ENCODE data around the gene SLC12A3. TPM values are rescaled to one million over a fixed set of nuclear protein-coding genes. Genes with fewer than 3 reads are reported as not detected.

Gene SLC12A3
- polyA plus RNA-seq, 3 donors: 0.03 TPM; not detected in 2

DNA sequence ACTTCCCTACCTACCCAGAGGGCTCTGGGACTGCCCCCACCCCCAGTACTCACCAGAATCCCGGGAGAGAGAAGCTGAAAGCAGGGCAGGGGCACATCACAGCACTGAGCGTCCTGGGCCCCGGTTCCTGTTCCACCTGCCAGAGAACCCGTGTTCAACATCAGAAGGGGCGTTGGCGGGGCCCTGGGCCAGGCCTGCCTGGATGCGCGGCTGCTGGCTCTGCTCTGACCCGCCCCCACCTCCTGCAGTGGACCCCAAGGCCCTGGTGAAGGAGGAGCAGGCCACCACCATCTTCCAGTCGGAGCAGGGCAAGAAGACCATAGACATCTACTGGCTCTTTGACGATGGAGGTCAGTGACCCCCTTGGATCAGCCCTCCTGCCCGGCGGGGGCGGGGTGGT, 27.7 kb downstream of the SLC12A3 start:
- Histone ChIP-seq H2AFZ (ENCODE audit: insufficient read depth, low read depth, low read length, poor library complexity, severe bottlenecking) (no peak overlapping the region), H3K4me3 (replicated peaks in 1 of 3; ENCODE audit: low read depth in 2 of 3, low read length in 3 of 3) (no peak overlapping the region), H4K20me1 (ENCODE audit: insufficient read depth, low read length) (no peaks in the 10 kb centered on the region), H3K4me2 (replicated peaks; ENCODE audit: extremely low read depth, low read length, poor library complexity, severe bottlenecking) (no peak overlapping the region), H3K79me2 (ENCODE audit: insufficient read depth, low read length) (no peaks in the 10 kb centered on the region), H3K27ac (ENCODE audit: low read depth in 1 of 2, low read length in 2 of 2) (no peak overlapping the region), H3K9me3 (replicated peaks in 1 of 2; ENCODE audit: control insufficient read depth in 1 of 2, insufficient read depth in 1 of 2, low read length in 2 of 2) (no peaks in the 10 kb centered on the region), H3K4me1 (ENCODE audit: control insufficient read depth in 1 of 2, insufficient read depth in 2 of 2, low read length in 2 of 2) (peaks cover 7 to 10% of the 10 kb centered on the region in 2 donors), H3K36me3 (replicated peaks in 1 of 2; ENCODE audit: control insufficient read depth in 1 of 2, insufficient read depth in 2 of 2, low read length in 2 of 2) (no peaks in the 10 kb centered on the region), H3K27me3 (ENCODE audit: control insufficient read depth in 2 of 2, insufficient read depth in 2 of 2, low read length in 2 of 2) (no peaks in the 10 kb centered on the region), H3K9ac (ENCODE audit: insufficient read depth, low read length, poor library complexity, severe bottlenecking) (no peak overlapping the region)
- intact Hi-C loops (cut with micrococcal nuclease): no loop called here
- DNase-seq: no peak
- TF ChIP-seq, protein P1, sequence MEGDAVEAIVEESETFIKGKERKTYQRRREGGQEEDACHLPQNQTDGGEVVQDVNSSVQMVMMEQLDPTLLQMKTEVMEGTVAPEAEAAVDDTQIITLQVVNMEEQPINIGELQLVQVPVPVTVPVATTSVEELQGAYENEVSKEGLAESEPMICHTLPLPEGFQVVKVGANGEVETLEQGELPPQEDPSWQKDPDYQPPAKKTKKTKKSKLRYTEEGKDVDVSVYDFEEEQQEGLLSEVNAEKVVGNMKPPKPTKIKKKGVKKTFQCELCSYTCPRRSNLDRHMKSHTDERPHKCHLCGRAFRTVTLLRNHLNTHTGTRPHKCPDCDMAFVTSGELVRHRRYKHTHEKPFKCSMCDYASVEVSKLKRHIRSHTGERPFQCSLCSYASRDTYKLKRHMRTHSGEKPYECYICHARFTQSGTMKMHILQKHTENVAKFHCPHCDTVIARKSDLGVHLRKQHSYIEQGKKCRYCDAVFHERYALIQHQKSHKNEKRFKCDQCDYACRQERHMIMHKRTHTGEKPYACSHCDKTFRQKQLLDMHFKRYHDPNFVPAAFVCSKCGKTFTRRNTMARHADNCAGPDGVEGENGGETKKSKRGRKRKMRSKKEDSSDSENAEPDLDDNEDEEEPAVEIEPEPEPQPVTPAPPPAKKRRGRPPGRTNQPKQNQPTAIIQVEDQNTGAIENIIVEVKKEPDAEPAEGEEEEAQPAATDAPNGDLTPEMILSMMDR (IDR thresholded peaks at IDR 0.05): no peak
- WGBS (ENCODE audit: insufficient coverage): 98% methylated on average over 14 of the region's 14 CpGs
- H3K4me3 Mint-ChIP-seq: no peak overlapping the region
- no peaks in the 10 kb centered on the region for H3K36me3 Mint-ChIP-seq
- peaks cover 9% of the 10 kb centered on the region for H3K4me1 Mint-ChIP-seq
- no peak overlapping the region for H3K27ac Mint-ChIP-seq
- H3K27me3 Mint-ChIP-seq (ENCODE audit: low read depth in 3 of 3): peaks cover 16 to 17% (median 16%) of the 10 kb centered on the region in 3 donors
- no peaks in the 10 kb centered on the region for H3K9me3 Mint-ChIP-seq

DNA sequence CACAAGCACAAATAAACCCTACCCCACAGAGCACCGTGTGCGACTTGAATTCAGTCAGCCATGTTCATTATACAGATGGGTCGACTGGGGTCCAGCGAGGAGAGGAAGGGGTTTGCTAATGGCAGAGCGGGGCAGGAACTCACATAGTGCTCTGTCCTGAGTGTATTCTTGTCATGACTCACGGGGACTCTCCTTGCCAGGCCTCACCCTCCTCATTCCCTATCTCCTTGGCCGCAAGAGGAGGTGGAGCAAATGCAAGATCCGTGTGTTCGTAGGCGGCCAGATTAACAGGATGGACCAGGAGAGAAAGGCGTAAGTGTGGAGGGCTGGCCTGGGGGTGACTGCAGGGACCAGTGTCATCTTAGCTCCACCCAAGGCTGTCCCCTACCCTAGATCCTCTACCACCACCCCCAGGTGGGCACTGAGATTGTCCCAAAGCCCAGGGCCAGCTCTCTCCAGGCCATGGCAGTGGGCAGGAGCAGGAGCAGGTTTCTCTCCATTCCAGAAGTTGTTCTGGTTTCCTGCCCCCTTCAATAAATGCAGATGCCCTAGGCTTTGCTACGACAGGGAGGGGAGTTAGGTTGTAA, 29.4 kb downstream of the SLC12A3 start:
- Histone ChIP-seq H3K9ac (ENCODE audit: insufficient read depth, low read length, poor library complexity, severe bottlenecking) (no peak overlapping the region), H3K79me2 (ENCODE audit: insufficient read depth, low read length) (no peaks in the 10 kb centered on the region), H3K9me3 (replicated peaks in 1 of 2; ENCODE audit: control insufficient read depth in 1 of 2, insufficient read depth in 1 of 2, low read length in 2 of 2) (no peaks in the 10 kb centered on the region), H3K27me3 (ENCODE audit: control insufficient read depth in 2 of 2, insufficient read depth in 2 of 2, low read length in 2 of 2) (no peaks in the 10 kb centered on the region), H3K4me2 (replicated peaks; ENCODE audit: extremely low read depth, low read length, poor library complexity, severe bottlenecking) (no peak overlapping the region), H3K4me1 (ENCODE audit: control insufficient read depth in 1 of 2, insufficient read depth in 2 of 2, low read length in 2 of 2) (peaks cover under 1 to 4% of the 10 kb centered on the region in 2 donors), H2AFZ (ENCODE audit: insufficient read depth, low read depth, low read length, poor library complexity, severe bottlenecking) (no peak overlapping the region), H4K20me1 (ENCODE audit: insufficient read depth, low read length) (no peaks in the 10 kb centered on the region), H3K27ac (ENCODE audit: low read depth in 1 of 2, low read length in 2 of 2) (no peak overlapping the region), H3K4me3 (replicated peaks in 1 of 3; ENCODE audit: low read depth in 2 of 3, low read length in 3 of 3) (no peak overlapping the region), H3K36me3 (replicated peaks in 1 of 2; ENCODE audit: control insufficient read depth in 1 of 2, insufficient read depth in 2 of 2, low read length in 2 of 2) (no peaks in the 10 kb centered on the region)
- no peak overlapping the region for H3K4me3 Mint-ChIP-seq
- H3K27ac Mint-ChIP-seq: no peak overlapping the region
- intact Hi-C loops (cut with micrococcal nuclease): no loop called here
- WGBS (ENCODE audit: insufficient coverage): 100% methylated on average over 2 of the region's 12 CpGs
- H3K36me3 Mint-ChIP-seq: no peaks in the 10 kb centered on the region
- TF ChIP-seq, protein P1 (IDR thresholded peaks at IDR 0.05): no peak
- H3K4me1 Mint-ChIP-seq: peaks cover 7% of the 10 kb centered on the region
- H3K27me3 Mint-ChIP-seq (ENCODE audit: low read depth in 3 of 3): peaks cover 18 to 22% (median 22%) of the 10 kb centered on the region in 3 donors
- no peaks in the 10 kb centered on the region for H3K9me3 Mint-ChIP-seq
- no peak for DNase-seq

Measured in CD14-positive monocyte (primary cell).